Panc1 (cell line): ENCODE measurements around the gene RPS28. TPM values are rescaled to one million over a fixed set of nuclear protein-coding genes. Genes with fewer than 3 reads are reported as not detected.

Source experiments
- ATAC-seq: fragments of 200-7000 bp; cut with Tn5 transposase; 2 replicates; pipeline ENCODE4 v1.9.1; 2020; ENCODE audit warnings: mild to moderate bottlenecking, moderate library complexity
- BruUV-seq: library from RNA; stranded (reverse); fragments of 400-500 nt; replicated peaks from 2 replicates; lab custom pipeline; 2021; lab: Mats Ljungman, UMichigan
- CTCF ChIA-PET: fragments of 300-600 bp; sonication (Branson Sonifier 250); formaldehyde crosslinking; loops from one replicate; lab custom pipeline; 2022; ENCODE audit warnings: antibody characterized with exemption; lab: Charles Lee
- POLR2A ChIA-PET: fragments of 300-600 bp; sonication (Branson Sonifier 250); formaldehyde crosslinking; loops from one replicate; lab custom pipeline; 2022; ENCODE audit warnings: antibody characterized with exemption; lab: Charles Lee
- DNase-seq: peaks from one replicate; pipeline ENCODE4 v3.0.0-alpha.2; 2010; ENCODE audit warnings: low read depth, low spot score
- H3K27ac ChIP-seq: 2 replicates; pipeline ENCODE4 v1.5.1; 2011; ENCODE audit warnings: mild to moderate bottlenecking, low read length, inconsistent platforms
- H3K27me3 ChIP-seq: fragments of 200-500 bp; sonication (Bioruptor generic); 2 replicates; pipeline ENCODE4 v1.6.0; 2014; ENCODE audit warnings: low read length, inconsistent platforms; ENCODE audit not compliant: control insufficient read depth, insufficient read depth
- H3K36me3 ChIP-seq: fragments of 200-500 bp; sonication (Bioruptor generic); 2 replicates; pipeline ENCODE4 v1.5.1; 2014; ENCODE audit warnings: inconsistent platforms, mild to moderate bottlenecking, low read length, moderate library complexity; ENCODE audit not compliant: control insufficient read depth, insufficient read depth
- H3K4me1 ChIP-seq: 2 replicates; pipeline ENCODE4 v1.5.1; 2011; ENCODE audit warnings: inconsistent platforms, mild to moderate bottlenecking, low read length, moderate library complexity; ENCODE audit not compliant: control insufficient read depth, insufficient read depth
- H3K4me3 ChIP-seq, 2 experiments: 2 replicates each; pipeline ENCODE4 v1.5.1; 2011 to 2012; ENCODE audit warnings: low read depth in 2 of 2, low read length in 2 of 2, mild to moderate bottlenecking in 2 of 2, inconsistent platforms in 1 of 2, moderate library complexity in 1 of 2
- H3K9me3 ChIP-seq: fragments of 200-500 bp; sonication (Bioruptor generic); 2 replicates; pipeline ENCODE4 v1.5.1; 2014; ENCODE audit warnings: low read depth, mild to moderate bottlenecking, inconsistent platforms, low read length, moderate library complexity; ENCODE audit not compliant: control insufficient read depth, insufficient read depth
- POLR2AphosphoS5 ChIP-seq: IDR thresholded peaks from 2 replicates; pipeline ENCODE4 v1.6.1; 2012; ENCODE audit warnings: mild to moderate bottlenecking, low read depth, low read length, moderate library complexity
- SIN3A ChIP-seq: IDR thresholded peaks from 2 replicates; pipeline ENCODE4 v1.6.1; 2012; ENCODE audit warnings: low read depth, mild to moderate bottlenecking, low read length, moderate library complexity, borderline replicate concordance; ENCODE audit not compliant: insufficient read depth
- TCF7L2 ChIP-seq: IDR thresholded peaks from 2 replicates; pipeline ENCODE4 v1.6.1; 2011; ENCODE audit warnings: mild to moderate bottlenecking, low read depth, low read length, inconsistent platforms
- in situ Hi-C: cut with HindIII; loops from 2 replicates; pipeline ENCODE4 v1.10.0; 2016; ENCODE audit warnings: low sequenced_read_pairs, low pct_unique_long_range_greater_than_20kb
- intact Hi-C: fragments of 100-400 bp; cut with micrococcal nuclease; formaldehyde crosslinking; loops from one replicate; pipeline ENCODE4 v1.10.0; 2022; ENCODE audit not compliant: unreplicated experiment
- total RNA-seq: library from RNA; stranded (reverse); gene quantifications from one replicate; pipeline ENCODE4 v1.2.1, GENCODE V29; 2021; ENCODE audit not compliant: unreplicated experiment
- TF ChIP-seq, protein P1 (sequence below): fragments of 450-650 bp; IDR thresholded peaks from 2 replicates; pipeline ENCODE4 v1.5.1; 2017; ENCODE audit warnings: mild to moderate bottlenecking
- TF ChIP-seq, protein P2 (sequence below), 2 experiments: IDR thresholded peaks; 2 replicates each; pipeline ENCODE4 v1.6.1; 2011 to 2012; ENCODE audit warnings: low read depth in 2 of 2, control low read depth in 1 of 2, low read length in 1 of 2, mild to moderate bottlenecking in 1 of 2, moderate library complexity in 1 of 2; ENCODE audit not compliant: insufficient read depth in 1 of 2

The RPS28 gene
- total RNA-seq, 1 experiment from 2014 or later = 1,096 TPM

DNA sequence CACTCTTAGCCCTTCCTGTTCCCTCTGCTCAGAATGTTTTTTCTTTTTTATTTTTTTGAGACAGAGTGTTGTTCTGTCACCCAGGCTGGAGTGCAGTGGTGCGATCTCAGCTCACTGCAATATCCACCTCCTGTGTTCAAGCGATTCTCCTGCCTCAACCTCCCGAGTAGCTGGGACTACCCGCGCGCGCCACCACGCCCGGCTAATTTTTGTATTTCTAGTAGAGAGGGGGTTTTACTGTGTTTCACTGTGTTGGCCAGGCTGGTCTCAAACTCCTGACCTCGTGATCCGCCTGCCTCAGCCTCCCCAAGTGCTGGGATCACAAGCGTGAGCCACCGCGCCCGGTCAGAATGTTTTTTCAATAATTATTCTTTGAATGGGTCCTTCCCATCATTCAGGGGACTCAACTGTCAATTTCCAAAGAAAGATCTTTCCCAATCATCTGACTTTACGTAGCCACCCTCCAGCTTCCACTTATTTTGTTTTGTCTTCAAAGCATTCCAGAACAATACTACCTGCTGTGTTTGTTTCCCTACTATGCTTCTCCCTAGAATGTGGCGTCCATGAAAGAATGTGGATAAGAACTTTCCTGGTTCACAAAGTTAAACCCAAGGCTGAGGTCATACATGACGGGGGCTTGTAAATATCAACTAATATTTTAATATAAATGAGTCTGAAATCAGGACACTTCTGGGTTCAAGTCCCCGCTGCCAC is 1.3 kb upstream of the RPS28 start:
- ChIA-PET POLR2A (no interaction called here), CTCF (no interaction called here)
- Histone ChIP-seq H3K36me3 (peaks cover 8% of the 10 kb centered on the region), H3K4me3 (peak overlapping the region; percentile 92 to 98), H3K4me1 (peaks cover 14% of the 10 kb centered on the region), H3K27ac (peak overlapping the region; percentile 94), H3K9me3 (no peaks in the 10 kb centered on the region), H3K27me3 (no peaks in the 10 kb centered on the region)
- intact Hi-C loops = no loop called here
- ATAC-seq (no peak), DNase-seq (no peak)
- TF ChIP-seq, protein P1, sequence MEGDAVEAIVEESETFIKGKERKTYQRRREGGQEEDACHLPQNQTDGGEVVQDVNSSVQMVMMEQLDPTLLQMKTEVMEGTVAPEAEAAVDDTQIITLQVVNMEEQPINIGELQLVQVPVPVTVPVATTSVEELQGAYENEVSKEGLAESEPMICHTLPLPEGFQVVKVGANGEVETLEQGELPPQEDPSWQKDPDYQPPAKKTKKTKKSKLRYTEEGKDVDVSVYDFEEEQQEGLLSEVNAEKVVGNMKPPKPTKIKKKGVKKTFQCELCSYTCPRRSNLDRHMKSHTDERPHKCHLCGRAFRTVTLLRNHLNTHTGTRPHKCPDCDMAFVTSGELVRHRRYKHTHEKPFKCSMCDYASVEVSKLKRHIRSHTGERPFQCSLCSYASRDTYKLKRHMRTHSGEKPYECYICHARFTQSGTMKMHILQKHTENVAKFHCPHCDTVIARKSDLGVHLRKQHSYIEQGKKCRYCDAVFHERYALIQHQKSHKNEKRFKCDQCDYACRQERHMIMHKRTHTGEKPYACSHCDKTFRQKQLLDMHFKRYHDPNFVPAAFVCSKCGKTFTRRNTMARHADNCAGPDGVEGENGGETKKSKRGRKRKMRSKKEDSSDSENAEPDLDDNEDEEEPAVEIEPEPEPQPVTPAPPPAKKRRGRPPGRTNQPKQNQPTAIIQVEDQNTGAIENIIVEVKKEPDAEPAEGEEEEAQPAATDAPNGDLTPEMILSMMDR = no peak
- TF ChIP-seq, protein P2, sequence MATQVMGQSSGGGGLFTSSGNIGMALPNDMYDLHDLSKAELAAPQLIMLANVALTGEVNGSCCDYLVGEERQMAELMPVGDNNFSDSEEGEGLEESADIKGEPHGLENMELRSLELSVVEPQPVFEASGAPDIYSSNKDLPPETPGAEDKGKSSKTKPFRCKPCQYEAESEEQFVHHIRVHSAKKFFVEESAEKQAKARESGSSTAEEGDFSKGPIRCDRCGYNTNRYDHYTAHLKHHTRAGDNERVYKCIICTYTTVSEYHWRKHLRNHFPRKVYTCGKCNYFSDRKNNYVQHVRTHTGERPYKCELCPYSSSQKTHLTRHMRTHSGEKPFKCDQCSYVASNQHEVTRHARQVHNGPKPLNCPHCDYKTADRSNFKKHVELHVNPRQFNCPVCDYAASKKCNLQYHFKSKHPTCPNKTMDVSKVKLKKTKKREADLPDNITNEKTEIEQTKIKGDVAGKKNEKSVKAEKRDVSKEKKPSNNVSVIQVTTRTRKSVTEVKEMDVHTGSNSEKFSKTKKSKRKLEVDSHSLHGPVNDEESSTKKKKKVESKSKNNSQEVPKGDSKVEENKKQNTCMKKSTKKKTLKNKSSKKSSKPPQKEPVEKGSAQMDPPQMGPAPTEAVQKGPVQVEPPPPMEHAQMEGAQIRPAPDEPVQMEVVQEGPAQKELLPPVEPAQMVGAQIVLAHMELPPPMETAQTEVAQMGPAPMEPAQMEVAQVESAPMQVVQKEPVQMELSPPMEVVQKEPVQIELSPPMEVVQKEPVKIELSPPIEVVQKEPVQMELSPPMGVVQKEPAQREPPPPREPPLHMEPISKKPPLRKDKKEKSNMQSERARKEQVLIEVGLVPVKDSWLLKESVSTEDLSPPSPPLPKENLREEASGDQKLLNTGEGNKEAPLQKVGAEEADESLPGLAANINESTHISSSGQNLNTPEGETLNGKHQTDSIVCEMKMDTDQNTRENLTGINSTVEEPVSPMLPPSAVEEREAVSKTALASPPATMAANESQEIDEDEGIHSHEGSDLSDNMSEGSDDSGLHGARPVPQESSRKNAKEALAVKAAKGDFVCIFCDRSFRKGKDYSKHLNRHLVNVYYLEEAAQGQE (IDR thresholded peaks at IDR 0.05; ENCODE audit: insufficient read depth in 1 of 2, low read depth in 2 of 2, low read length in 1 of 2) = no peak
- no peak for TF ChIP-seq TCF7L2
- no peak for TF ChIP-seq POLR2AphosphoS5
- no peak for TF ChIP-seq SIN3A
- in situ Hi-C loops = no loop called here
- TSS peak; percentile 91 for BruUV-seq

DNA sequence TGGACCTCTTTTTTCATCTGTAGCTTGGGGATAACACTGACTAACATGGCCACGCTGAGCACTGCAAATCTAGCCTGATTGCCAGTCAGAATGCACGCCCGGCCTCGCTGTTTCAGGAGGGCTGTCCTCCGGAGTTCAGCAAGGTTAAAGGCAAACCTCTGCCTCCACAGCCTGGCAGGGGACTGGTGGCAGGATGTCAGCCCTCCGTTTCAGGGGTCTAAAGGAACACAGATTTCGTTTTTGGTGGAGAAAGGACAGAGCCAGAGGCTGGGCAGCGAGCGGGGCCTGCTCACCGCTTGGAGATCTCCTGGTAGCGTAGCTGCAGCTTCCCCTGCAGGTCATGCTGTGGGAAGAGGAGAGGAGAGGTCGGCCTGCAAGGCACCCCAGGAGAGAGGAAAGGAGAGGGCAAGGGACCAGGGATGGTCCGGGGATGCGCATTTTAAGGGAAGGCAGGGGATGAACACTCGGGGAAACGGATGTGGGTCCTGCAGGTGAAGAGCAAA is 681 bp upstream of the RPS28 start:
- in situ Hi-C loops = no loop called here
- POLR2A ChIA-PET = no interaction called here
- intact Hi-C loops = no loop called here
- no peak for DNase-seq
- Histone ChIP-seq H3K4me3 (peak overlapping the region; percentile 92 to 98), H3K9me3 (no peaks in the 10 kb centered on the region), H3K27me3 (no peaks in the 10 kb centered on the region), H3K36me3 (peaks cover 8% of the 10 kb centered on the region), H3K27ac (peak overlapping the region; percentile 94), H3K4me1 (peaks cover 14% of the 10 kb centered on the region)
- TF ChIP-seq SIN3A = no peak
- TF ChIP-seq, protein P1 = no peak
- TF ChIP-seq, protein P2 (IDR thresholded peaks at IDR 0.05; ENCODE audit: insufficient read depth in 1 of 2, low read depth in 2 of 2, low read length in 1 of 2) = no peak
- TF ChIP-seq POLR2AphosphoS5 = no peak
- CTCF ChIA-PET = no interaction called here
- peak; percentile 8; the same call in 1 of the 2 replicates for ATAC-seq
- BruUV-seq = no TSS peak
